ENCODE measurements around the gene DNAH17. TPM values are rescaled to one million over a fixed set of nuclear protein-coding genes. Genes with fewer than 3 reads are reported as not detected.

DNAH17 gene
- total and polyA plus RNA-seq, 4 experiments from 2014 or later = 0.49 to 1.0 (median 0.78) TPM; not detected in 1

- H3K27me3 Mint-ChIP-seq = peaks cover 0 to 2% of the 10 kb centered on the region in 2 donors
- CTCF ChIA-PET (ENCODE audit: partially characterized antibody) = no interaction called here
- no peak for DNase-seq
- Histone ChIP-seq H3K4me3 (ENCODE audit: low read length in 2 of 2) (no peak overlapping the region), H3K27me3 (ENCODE audit: insufficient read depth, low read length) (no peaks in the 10 kb centered on the region), H3K4me1 (ENCODE audit: insufficient read depth, low read length) (no peaks in the 10 kb centered on the region), H3K36me3 (ENCODE audit: insufficient read depth, low read length) (no peaks in the 10 kb centered on the region), H3K27ac (ENCODE audit: low read depth, low read length) (no peak overlapping the region), H3K9me3 (ENCODE audit: control insufficient read depth in 1 of 2, low read length in 2 of 2) (no peaks in the 10 kb centered on the region)
- intact Hi-C loops (cut with micrococcal nuclease) = no loop called here
- no peaks in the 10 kb centered on the region for H3K36me3 Mint-ChIP-seq
- no peak overlapping the region for H3K4me3 Mint-ChIP-seq
- H3K9me3 Mint-ChIP-seq = no peaks in the 10 kb centered on the region
- POLR2A ChIA-PET (ENCODE audit: partially characterized antibody) = no interaction called here
- H3K27ac Mint-ChIP-seq = no peak overlapping the region
- H3K4me1 Mint-ChIP-seq = no peaks in the 10 kb centered on the region
Observed at GRCh38 chr17:78524870-78525510, 52.2 kb downstream of the DNAH17 start.

- no peak overlapping the region for H3K27ac Mint-ChIP-seq
- CTCF ChIA-PET (ENCODE audit: partially characterized antibody) = no interaction called here
Observed at GRCh38 chr17:78523934-78524655, 53.1 kb downstream of the DNAH17 start.

GRCh38 chr17:78522031-78522809 lies 55.0 kb downstream of the DNAH17 start:
- CTCF ChIA-PET (ENCODE audit: partially characterized antibody) = no interaction called here
- Histone ChIP-seq H3K9me3 (ENCODE audit: control insufficient read depth in 1 of 2, low read length in 2 of 2) (no peaks in the 10 kb centered on the region), H3K27ac (ENCODE audit: low read depth, low read length) (no peak overlapping the region), H3K27me3 (ENCODE audit: insufficient read depth, low read length) (no peaks in the 10 kb centered on the region), H3K4me1 (ENCODE audit: insufficient read depth, low read length) (no peaks in the 10 kb centered on the region), H3K36me3 (ENCODE audit: insufficient read depth, low read length) (no peaks in the 10 kb centered on the region), H3K4me3 (ENCODE audit: low read length in 2 of 2) (no peak overlapping the region)
- Mint-ChIP-seq H3K9me3 (no peaks in the 10 kb centered on the region), H3K36me3 (no peaks in the 10 kb centered on the region), H3K4me3 (no peak overlapping the region), H3K27ac (no peak overlapping the region), H3K27me3 (peaks cover 0 to 2% of the 10 kb centered on the region in 2 donors), H3K4me1 (no peaks in the 10 kb centered on the region)
- intact Hi-C loops (cut with micrococcal nuclease) = no loop called here
- POLR2A ChIA-PET (ENCODE audit: partially characterized antibody) = no interaction called here
- DNase-seq = no peak

More at GRCh38 chr17:78523934-78524655, 53.1 kb downstream of the DNAH17 start:
- no peaks in the 10 kb centered on the region for H3K36me3 Mint-ChIP-seq
- Histone ChIP-seq H3K9me3 (ENCODE audit: control insufficient read depth in 1 of 2, low read length in 2 of 2) (no peaks in the 10 kb centered on the region), H3K27ac (ENCODE audit: low read depth, low read length) (no peak overlapping the region), H3K27me3 (ENCODE audit: insufficient read depth, low read length) (no peaks in the 10 kb centered on the region), H3K4me3 (ENCODE audit: low read length in 2 of 2) (no peak overlapping the region), H3K36me3 (ENCODE audit: insufficient read depth, low read length) (no peaks in the 10 kb centered on the region), H3K4me1 (ENCODE audit: insufficient read depth, low read length) (no peaks in the 10 kb centered on the region)
- no peak for DNase-seq
- H3K27me3 Mint-ChIP-seq = peaks cover 0 to 2% of the 10 kb centered on the region in 2 donors
- intact Hi-C loops (cut with micrococcal nuclease) = no loop called here
- no peak overlapping the region for H3K4me3 Mint-ChIP-seq
- no peaks in the 10 kb centered on the region for H3K4me1 Mint-ChIP-seq
- POLR2A ChIA-PET (ENCODE audit: partially characterized antibody) = no interaction called here
- no peaks in the 10 kb centered on the region for H3K9me3 Mint-ChIP-seq

- H3K27me3 Mint-ChIP-seq = peaks cover 0 to 2% of the 10 kb centered on the region in 2 donors
- Histone ChIP-seq H3K27ac (ENCODE audit: low read depth, low read length) (no peak overlapping the region), H3K4me3 (ENCODE audit: low read length in 2 of 2) (no peak overlapping the region), H3K36me3 (ENCODE audit: insufficient read depth, low read length) (no peaks in the 10 kb centered on the region), H3K4me1 (ENCODE audit: insufficient read depth, low read length) (no peaks in the 10 kb centered on the region), H3K9me3 (ENCODE audit: control insufficient read depth in 1 of 2, low read length in 2 of 2) (no peaks in the 10 kb centered on the region), H3K27me3 (ENCODE audit: insufficient read depth, low read length) (no peaks in the 10 kb centered on the region)
- DNase-seq = no peak
- H3K9me3 Mint-ChIP-seq = no peaks in the 10 kb centered on the region
- intact Hi-C loops (cut with micrococcal nuclease) = no loop called here
- ChIA-PET CTCF (ENCODE audit: partially characterized antibody) (no interaction called here), POLR2A (ENCODE audit: partially characterized antibody) (no interaction called here)
- no peak overlapping the region for H3K4me3 Mint-ChIP-seq
- H3K4me1 Mint-ChIP-seq = no peaks in the 10 kb centered on the region
- H3K27ac Mint-ChIP-seq = no peak overlapping the region
- no peaks in the 10 kb centered on the region for H3K36me3 Mint-ChIP-seq
Observed at GRCh38 chr17:78517421-78517820, 59.8 kb downstream of the DNAH17 start.

GRCh38 chr17:78515480-78515879 lies 61.7 kb downstream of the DNAH17 start:
- Mint-ChIP-seq H3K27ac (no peak overlapping the region), H3K4me1 (no peaks in the 10 kb centered on the region), H3K27me3 (no peaks in the 10 kb centered on the region), H3K36me3 (no peaks in the 10 kb centered on the region), H3K4me3 (no peak overlapping the region), H3K9me3 (no peaks in the 10 kb centered on the region)
- no peak overlapping the region for H3K27ac ChIP-seq (ENCODE audit: low read depth, low read length)
- no peaks in the 10 kb centered on the region for H3K27me3 ChIP-seq (ENCODE audit: insufficient read depth, low read length)
- POLR2A ChIA-PET (ENCODE audit: partially characterized antibody) = no interaction called here
- H3K9me3 ChIP-seq (ENCODE audit: control insufficient read depth in 1 of 2, low read length in 2 of 2) = no peaks in the 10 kb centered on the region
- no peak for DNase-seq
- intact Hi-C loops (cut with micrococcal nuclease) = no loop called here
- no peaks in the 10 kb centered on the region for H3K36me3 ChIP-seq (ENCODE audit: insufficient read depth, low read length)
- no peak overlapping the region for H3K4me3 ChIP-seq (ENCODE audit: low read length in 2 of 2)
- no peaks in the 10 kb centered on the region for H3K4me1 ChIP-seq (ENCODE audit: insufficient read depth, low read length)
- CTCF ChIA-PET (ENCODE audit: partially characterized antibody) = no interaction called here

- Mint-ChIP-seq H3K4me3 (no peak overlapping the region), H3K27me3 (no peaks in the 10 kb centered on the region), H3K4me1 (no peaks in the 10 kb centered on the region), H3K36me3 (no peaks in the 10 kb centered on the region), H3K9me3 (no peaks in the 10 kb centered on the region), H3K27ac (no peak overlapping the region)
- H3K36me3 ChIP-seq (ENCODE audit: insufficient read depth, low read length) = no peaks in the 10 kb centered on the region
- no peaks in the 10 kb centered on the region for H3K4me1 ChIP-seq (ENCODE audit: insufficient read depth, low read length)
- ChIA-PET POLR2A (ENCODE audit: partially characterized antibody) (no interaction called here), CTCF (ENCODE audit: partially characterized antibody) (no interaction called here)
- no peak overlapping the region for H3K27ac ChIP-seq (ENCODE audit: low read depth, low read length)
- no peak for DNase-seq
- intact Hi-C loops (cut with micrococcal nuclease) = no loop called here
- no peak overlapping the region for H3K4me3 ChIP-seq (ENCODE audit: low read length in 2 of 2)
- H3K9me3 ChIP-seq (ENCODE audit: control insufficient read depth in 1 of 2, low read length in 2 of 2) = no peaks in the 10 kb centered on the region
- H3K27me3 ChIP-seq (ENCODE audit: insufficient read depth, low read length) = no peaks in the 10 kb centered on the region
Observed at GRCh38 chr17:78514521-78514920, 62.7 kb downstream of the DNAH17 start.

- Mint-ChIP-seq H3K27me3 (peaks cover 0 to 4% of the 10 kb centered on the region in 2 donors), H3K27ac (no peak overlapping the region), H3K9me3 (no peaks in the 10 kb centered on the region), H3K36me3 (no peaks in the 10 kb centered on the region), H3K4me1 (no peaks in the 10 kb centered on the region), H3K4me3 (no peak overlapping the region)
- intact Hi-C loops (cut with micrococcal nuclease) = no loop called here
- CTCF ChIA-PET (ENCODE audit: partially characterized antibody) = no interaction called here
- Histone ChIP-seq H3K27me3 (ENCODE audit: insufficient read depth, low read length) (no peaks in the 10 kb centered on the region), H3K36me3 (ENCODE audit: insufficient read depth, low read length) (no peaks in the 10 kb centered on the region), H3K4me3 (ENCODE audit: low read length in 2 of 2) (no peak overlapping the region), H3K9me3 (ENCODE audit: control insufficient read depth in 1 of 2, low read length in 2 of 2) (no peaks in the 10 kb centered on the region), H3K27ac (ENCODE audit: low read depth, low read length) (no peak overlapping the region), H3K4me1 (ENCODE audit: insufficient read depth, low read length) (no peaks in the 10 kb centered on the region)
- POLR2A ChIA-PET (ENCODE audit: partially characterized antibody) = interaction anchor here (0.6 kb wide), 1 partner anchor 224 kb away, joined by 3 read pairs; no protein-coding TSS in a partner anchor
- no peak for DNase-seq
Observed at GRCh38 chr17:78512976-78513375, 64.2 kb downstream of the DNAH17 start.
